Natural killer cell (primary cell): ENCODE measurements around the gene RAMACL. TPM values are rescaled to one million over a fixed set of nuclear protein-coding genes. Genes with fewer than 3 reads are reported as not detected.

ENCODE experiments used
- ATAC-seq, 3 donors: fragments of 150-1000 bp in 2 of 3; fragments of 200-7000 bp in 1 of 3; cut with Tn5 transposase; 1 replicate in 1 of 3; 2 replicates in 2 of 3; pipeline ENCODE4 v1.10.0; 2021; ENCODE audit warnings: mild to moderate bottlenecking in 2 of 3, moderate library complexity in 2 of 3
- DNase-seq, 2 donors: peaks; one replicate each; pipeline versions ENCODE4 v3.0.0 to v3.0.0-alpha.2; 2013 to 2021; ENCODE audit warnings: mixed read lengths in 1 of 2
- H3K27ac ChIP-seq: one replicate; pipeline ENCODE4 v1.5.1; 2013; ENCODE audit warnings: mild to moderate bottlenecking, low read length
- H3K27me3 ChIP-seq: one replicate; pipeline ENCODE4 v1.6.1; 2013; ENCODE audit warnings: low read length; ENCODE audit not compliant: control insufficient read depth, insufficient read depth
- H3K36me3 ChIP-seq: one replicate; pipeline ENCODE4 v1.6.1; 2013; ENCODE audit warnings: low read length; ENCODE audit not compliant: control insufficient read depth, insufficient read depth
- H3K4me1 ChIP-seq: one replicate; pipeline ENCODE4 v1.6.1; 2013; ENCODE audit warnings: low read length; ENCODE audit not compliant: control insufficient read depth, insufficient read depth
- H3K4me3 ChIP-seq: one replicate; pipeline ENCODE4 v1.5.1; 2013; ENCODE audit warnings: low read length
- H3K9me3 ChIP-seq: one replicate; pipeline ENCODE4 v1.6.1; 2013; ENCODE audit warnings: low read length; ENCODE audit not compliant: control insufficient read depth, insufficient read depth
- H3K27ac Mint-ChIP-seq, 2 donors: one replicate each; pipeline ENCODE4 v1.8.0; 2022; ENCODE audit warnings: mild to moderate bottlenecking in 2 of 2, mixed read lengths in 2 of 2, moderate library complexity in 1 of 2
- H3K27me3 Mint-ChIP-seq, 2 donors: one replicate each; pipeline ENCODE4 v1.8.0; 2022; ENCODE audit warnings: low read depth in 2 of 2, mixed read lengths in 2 of 2
- H3K36me3 Mint-ChIP-seq: one replicate; pipeline ENCODE4 v1.8.0; 2022; ENCODE audit warnings: mixed read lengths
- H3K4me1 Mint-ChIP-seq, 2 donors: one replicate each; pipeline ENCODE4 v1.8.0; 2022; ENCODE audit warnings: mixed read lengths in 2 of 2
- H3K4me3 Mint-ChIP-seq: one replicate; pipeline ENCODE4 v1.8.0; 2022; ENCODE audit warnings: mild to moderate bottlenecking, moderate library complexity, mixed read lengths
- H3K9me3 Mint-ChIP-seq, 2 donors: one replicate each; pipeline ENCODE4 v1.8.0; 2022; ENCODE audit warnings: mixed read lengths in 2 of 2
- CTCF ChIP-seq: fragments of 200-600 bp; IDR thresholded peaks from one replicate; pipeline ENCODE4 v1.8.0; 2022; ENCODE audit warnings: antibody characterized with exemption
- WGBS: methylation state at CpG from one replicate; pipeline ENCODE4 v1.1.7; 2013; ENCODE audit warnings: missing lambda C conversion rate; ENCODE audit not compliant: insufficient coverage; 5-methylcytosine and 5-hydroxymethylcytosine counted together
- intact Hi-C: fragments of 100-400 bp; cut with micrococcal nuclease; formaldehyde crosslinking; loops from one replicate; pipeline ENCODE4 v1.14.2; 2022
- total RNA-seq, 4 donors: library from RNA; stranded (reverse); fragments of 120-200 nt in 1 of 4; gene quantifications; one replicate each; pipeline versions ENCODE4 v1.2.3 to v1.2.4, GENCODE V29; 2013 to 2022

The RAMACL gene
- total RNA-seq, 3 donors from 2014 or later (not counting 1 experiment from before 2014, with no cell fraction given), result 0.68 to 5.6 (median 1.1) TPM

GRCh38 chr6:166623318-166623717, 36.8 kb upstream of the RAMACL start:
- ATAC-seq, result no peak
- Histone ChIP-seq H3K36me3 (no peaks in the 10 kb centered on the region), H3K4me3 (no peak overlapping the region), H3K27ac (no peak overlapping the region), H3K9me3 (no peaks in the 10 kb centered on the region), H3K27me3 (peaks cover 16% of the 10 kb centered on the region), H3K4me1 (peaks cover 14% of the 10 kb centered on the region)
- Mint-ChIP-seq H3K27ac (no peak overlapping the region), H3K36me3 (no peaks in the 10 kb centered on the region), H3K9me3 (no peaks in the 10 kb centered on the region), H3K4me1 (peaks cover 13 to 21% of the 10 kb centered on the region in 2 donors), H3K4me3 (no peak overlapping the region), H3K27me3 (peaks cover 35 to 42% of the 10 kb centered on the region in 2 donors)
- no peak for DNase-seq
- no peak for TF ChIP-seq CTCF
- intact Hi-C loops, result loop anchor here (10.0 kb wide), 1 partner anchor 381 kb away; no protein-coding TSS in a partner anchor
- WGBS, result 86% methylated on average over 5 of the region's 5 CpGs

- Mint-ChIP-seq H3K27me3 (peaks cover 30 to 40% of the 10 kb centered on the region in 2 donors), H3K4me3 (no peak overlapping the region), H3K36me3 (no peaks in the 10 kb centered on the region), H3K27ac (no peak overlapping the region), H3K9me3 (no peaks in the 10 kb centered on the region), H3K4me1 (peaks cover 4 to 5% of the 10 kb centered on the region in 2 donors)
- no peak for DNase-seq
- no peaks in the 10 kb centered on the region for H3K36me3 ChIP-seq
- H3K4me1 ChIP-seq, result peaks cover 3% of the 10 kb centered on the region
- H3K27ac ChIP-seq, result no peak overlapping the region
- TF ChIP-seq CTCF, result no peak
- 92% methylated on average over 5 of the region's 6 CpGs for WGBS
- no peak for ATAC-seq
- H3K9me3 ChIP-seq, result no peaks in the 10 kb centered on the region
- intact Hi-C loops, result loop anchor here (10.0 kb wide), 1 partner anchor 384 kb away; no protein-coding TSS in a partner anchor
- H3K27me3 ChIP-seq, result peaks cover 12% of the 10 kb centered on the region
- H3K4me3 ChIP-seq, result no peak overlapping the region
Observed at GRCh38 chr6:166621114-166621540, 34.6 kb upstream of the RAMACL start.

GRCh38 chr6:166620478-166621113, 34.1 kb upstream of the RAMACL start:
- no peak for TF ChIP-seq CTCF
- H3K4me1 ChIP-seq, result no peaks in the 10 kb centered on the region
- H3K4me3 ChIP-seq, result no peak overlapping the region
- ATAC-seq (no peak), DNase-seq (no peak)
- Mint-ChIP-seq H3K27me3 (peaks cover 25 to 35% of the 10 kb centered on the region in 2 donors), H3K4me3 (no peak overlapping the region), H3K27ac (no peak overlapping the region), H3K36me3 (no peaks in the 10 kb centered on the region), H3K4me1 (no peaks in the 10 kb centered on the region), H3K9me3 (no peaks in the 10 kb centered on the region)
- 97% methylated on average over 7 of the region's 8 CpGs for WGBS
- intact Hi-C loops, result loop anchor here (10.0 kb wide), 1 partner anchor 384 kb away; no protein-coding TSS in a partner anchor
- no peaks in the 10 kb centered on the region for H3K9me3 ChIP-seq
- H3K36me3 ChIP-seq, result no peaks in the 10 kb centered on the region
- H3K27me3 ChIP-seq, result peaks cover 6% of the 10 kb centered on the region
- no peak overlapping the region for H3K27ac ChIP-seq
